Measurements from ENCODE around the gene CLTCL1. TPM values are rescaled to one million over a fixed set of nuclear protein-coding genes. Genes with fewer than 3 reads are reported as not detected.

The CLTCL1 gene
- total RNA-seq, 4 donors from 2014 or later: 1.0 to 20.5 (median 11.4) TPM

GRCh38 chr22:19277785-19278184, 13.7 kb downstream of the CLTCL1 start:
- TF ChIP-seq POLR2A (IDR thresholded peaks at IDR 0.05): no peak
- TF ChIP-seq, protein P1, sequence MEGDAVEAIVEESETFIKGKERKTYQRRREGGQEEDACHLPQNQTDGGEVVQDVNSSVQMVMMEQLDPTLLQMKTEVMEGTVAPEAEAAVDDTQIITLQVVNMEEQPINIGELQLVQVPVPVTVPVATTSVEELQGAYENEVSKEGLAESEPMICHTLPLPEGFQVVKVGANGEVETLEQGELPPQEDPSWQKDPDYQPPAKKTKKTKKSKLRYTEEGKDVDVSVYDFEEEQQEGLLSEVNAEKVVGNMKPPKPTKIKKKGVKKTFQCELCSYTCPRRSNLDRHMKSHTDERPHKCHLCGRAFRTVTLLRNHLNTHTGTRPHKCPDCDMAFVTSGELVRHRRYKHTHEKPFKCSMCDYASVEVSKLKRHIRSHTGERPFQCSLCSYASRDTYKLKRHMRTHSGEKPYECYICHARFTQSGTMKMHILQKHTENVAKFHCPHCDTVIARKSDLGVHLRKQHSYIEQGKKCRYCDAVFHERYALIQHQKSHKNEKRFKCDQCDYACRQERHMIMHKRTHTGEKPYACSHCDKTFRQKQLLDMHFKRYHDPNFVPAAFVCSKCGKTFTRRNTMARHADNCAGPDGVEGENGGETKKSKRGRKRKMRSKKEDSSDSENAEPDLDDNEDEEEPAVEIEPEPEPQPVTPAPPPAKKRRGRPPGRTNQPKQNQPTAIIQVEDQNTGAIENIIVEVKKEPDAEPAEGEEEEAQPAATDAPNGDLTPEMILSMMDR (IDR thresholded peaks at IDR 0.05): no peak
- intact Hi-C loops (cut with DNase I; ENCODE audit: low total_unique reads): no loop called here
- no peaks in the 10 kb centered on the region for H3K9me3 ChIP-seq

GRCh38 chr22:19275919-19276600, 15.5 kb downstream of the CLTCL1 start:
- intact Hi-C loops (cut with DNase I; ENCODE audit: low total_unique reads): no loop called here
- H3K36me3 ChIP-seq: no peaks in the 10 kb centered on the region
- H3K4me3 ChIP-seq: no peak overlapping the region
- no peaks in the 10 kb centered on the region for H3K4me1 ChIP-seq
- H3K9me3 ChIP-seq: no peaks in the 10 kb centered on the region
- no peak overlapping the region for H3K27ac ChIP-seq
- no peaks in the 10 kb centered on the region for H3K27me3 ChIP-seq
- TF ChIP-seq POLR2A (IDR thresholded peaks at IDR 0.05): no peak
- TF ChIP-seq, protein P1 (IDR thresholded peaks at IDR 0.05): no peak
- no peak for DNase-seq

More at GRCh38 chr22:19277785-19278184, 13.7 kb downstream of the CLTCL1 start:
- DNase-seq: no peak
- H3K4me3 ChIP-seq: no peak overlapping the region
- H3K4me1 ChIP-seq: no peaks in the 10 kb centered on the region
- H3K27me3 ChIP-seq: no peaks in the 10 kb centered on the region
- H3K36me3 ChIP-seq: no peaks in the 10 kb centered on the region
- H3K27ac ChIP-seq: no peak overlapping the region

DNA sequence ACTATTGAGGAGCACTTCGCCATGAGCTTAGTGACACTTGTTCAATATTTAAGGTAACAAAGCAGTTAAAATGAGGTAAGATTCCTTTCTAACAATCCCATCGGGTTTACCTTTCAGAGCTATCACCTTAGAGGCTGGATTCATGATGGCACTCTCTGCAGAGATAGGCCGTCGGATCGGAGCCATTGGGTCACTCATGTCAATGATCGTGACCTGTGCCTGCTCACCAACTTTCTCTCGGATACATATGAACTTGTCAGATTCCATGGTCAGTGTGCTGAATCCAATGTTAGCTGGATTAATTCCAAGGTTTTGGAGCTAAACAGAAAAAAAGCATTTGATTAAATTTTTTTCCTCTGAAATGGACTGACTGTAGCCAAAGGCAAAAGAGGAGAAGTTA, 16.0 kb downstream of the CLTCL1 start:
- intact Hi-C loops (cut with DNase I; ENCODE audit: low total_unique reads): no loop called here

DNA sequence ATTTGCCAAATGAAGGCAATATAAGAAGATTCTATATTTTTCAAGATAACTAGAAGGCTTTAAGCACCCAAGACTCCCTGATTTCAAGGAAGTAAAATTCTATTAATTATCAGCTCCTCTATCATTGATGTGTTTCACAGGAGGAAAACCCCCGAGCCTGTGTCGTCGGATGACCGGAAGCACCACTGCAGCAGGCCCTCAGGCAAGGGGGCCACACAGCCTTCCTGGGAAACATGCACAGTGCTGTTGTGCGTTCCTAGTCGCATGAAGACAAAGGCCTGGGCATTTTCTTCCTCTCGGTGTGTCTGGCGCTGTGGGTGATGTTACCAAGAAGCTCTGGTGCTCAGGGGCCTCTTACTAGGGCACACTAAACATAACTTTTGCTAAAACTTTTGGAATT, 16.4 kb downstream of the CLTCL1 start:
- TF ChIP-seq, protein P1 (IDR thresholded peaks at IDR 0.05): no peak
- TF ChIP-seq POLR2A (IDR thresholded peaks at IDR 0.05): no peak
- Histone ChIP-seq H3K27ac (no peak overlapping the region), H3K9me3 (no peaks in the 10 kb centered on the region), H3K36me3 (no peaks in the 10 kb centered on the region), H3K4me3 (no peak overlapping the region), H3K4me1 (no peaks in the 10 kb centered on the region), H3K27me3 (no peaks in the 10 kb centered on the region)
- no peak for DNase-seq
- intact Hi-C loops (cut with DNase I; ENCODE audit: low total_unique reads): no loop called here

More for the DNA sequence above, 16.0 kb downstream of the CLTCL1 start:
- no peak for DNase-seq
- no peaks in the 10 kb centered on the region for H3K9me3 ChIP-seq
- H3K27me3 ChIP-seq: no peaks in the 10 kb centered on the region
- H3K4me1 ChIP-seq: no peaks in the 10 kb centered on the region
- H3K36me3 ChIP-seq: no peaks in the 10 kb centered on the region
- H3K27ac ChIP-seq: no peak overlapping the region
- no peak overlapping the region for H3K4me3 ChIP-seq
- TF ChIP-seq POLR2A (IDR thresholded peaks at IDR 0.05): no peak
- TF ChIP-seq, protein P1 (IDR thresholded peaks at IDR 0.05): no peak

DNA sequence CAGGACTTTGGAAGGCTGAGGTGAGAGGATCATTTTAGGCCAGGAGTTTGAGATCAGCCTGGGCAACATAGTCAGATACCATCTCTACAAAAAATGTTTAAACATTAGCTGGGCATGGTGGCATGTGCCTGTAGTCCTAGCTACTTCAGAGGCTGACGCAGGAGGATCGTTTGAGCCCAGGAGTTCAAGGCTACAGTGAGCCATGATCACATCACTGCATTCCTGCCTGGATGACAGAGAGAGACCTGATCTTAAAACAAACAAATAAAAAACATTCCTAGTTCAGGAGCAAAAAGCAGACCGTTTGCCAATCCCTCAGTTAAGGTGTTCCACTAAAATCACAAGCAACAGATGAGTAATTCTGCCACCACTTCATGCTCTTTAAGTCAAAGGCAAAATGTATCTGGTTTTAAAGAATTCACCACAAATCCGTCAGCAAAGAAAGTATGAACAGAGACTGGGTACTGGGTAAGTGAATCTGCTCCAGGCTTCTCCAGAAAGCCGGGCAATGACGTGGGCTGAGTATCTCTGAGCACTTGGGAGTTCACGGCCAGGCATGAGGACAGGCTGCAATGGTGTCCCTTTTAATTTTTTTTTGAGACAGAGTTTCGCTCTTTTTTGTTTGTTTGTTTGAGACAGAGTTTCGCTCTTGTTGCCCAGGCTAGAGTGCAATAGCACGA, 19.5 kb downstream of the CLTCL1 start:
- DNase-seq: no peak
- no peaks in the 10 kb centered on the region for H3K36me3 ChIP-seq
- no peaks in the 10 kb centered on the region for H3K9me3 ChIP-seq
- H3K4me1 ChIP-seq: no peaks in the 10 kb centered on the region
- intact Hi-C loops (cut with DNase I; ENCODE audit: low total_unique reads): no loop called here
- H3K27me3 ChIP-seq: no peaks in the 10 kb centered on the region
- H3K27ac ChIP-seq: no peak overlapping the region
- TF ChIP-seq, protein P1 (IDR thresholded peaks at IDR 0.05): no peak
- TF ChIP-seq POLR2A (IDR thresholded peaks at IDR 0.05): no peak
- H3K4me3 ChIP-seq: no peak overlapping the region
